GM19324 (cell line): ENCODE results near the gene MTHFSD.
"Not testable (repeated sequence)": the region's sequence is repeated elsewhere in the genome, so short reads cannot be mapped to it uniquely, and the experiment has no call there.

Source experiments
- ATAC-seq: cut with Tn5 transposase; IDR thresholded peaks from one replicate; pipeline ENCODE4 v1.9.1; 2021; ENCODE audit warnings: mild to moderate bottlenecking, moderate library complexity; ENCODE audit not compliant: unreplicated experiment, low FRiP score

Gene MTHFSD, protein sequence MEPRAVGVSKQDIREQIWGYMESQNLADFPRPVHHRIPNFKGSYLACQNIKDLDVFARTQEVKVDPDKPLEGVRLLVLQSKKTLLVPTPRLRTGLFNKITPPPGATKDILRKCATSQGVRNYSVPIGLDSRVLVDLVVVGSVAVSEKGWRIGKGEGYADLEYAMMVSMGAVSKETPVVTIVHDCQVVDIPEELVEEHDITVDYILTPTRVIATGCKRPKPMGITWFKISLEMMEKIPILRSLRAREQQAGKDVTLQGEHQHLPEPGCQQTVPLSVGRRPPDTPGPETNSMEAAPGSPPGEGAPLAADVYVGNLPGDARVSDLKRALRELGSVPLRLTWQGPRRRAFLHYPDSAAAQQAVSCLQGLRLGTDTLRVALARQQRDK

DNA sequence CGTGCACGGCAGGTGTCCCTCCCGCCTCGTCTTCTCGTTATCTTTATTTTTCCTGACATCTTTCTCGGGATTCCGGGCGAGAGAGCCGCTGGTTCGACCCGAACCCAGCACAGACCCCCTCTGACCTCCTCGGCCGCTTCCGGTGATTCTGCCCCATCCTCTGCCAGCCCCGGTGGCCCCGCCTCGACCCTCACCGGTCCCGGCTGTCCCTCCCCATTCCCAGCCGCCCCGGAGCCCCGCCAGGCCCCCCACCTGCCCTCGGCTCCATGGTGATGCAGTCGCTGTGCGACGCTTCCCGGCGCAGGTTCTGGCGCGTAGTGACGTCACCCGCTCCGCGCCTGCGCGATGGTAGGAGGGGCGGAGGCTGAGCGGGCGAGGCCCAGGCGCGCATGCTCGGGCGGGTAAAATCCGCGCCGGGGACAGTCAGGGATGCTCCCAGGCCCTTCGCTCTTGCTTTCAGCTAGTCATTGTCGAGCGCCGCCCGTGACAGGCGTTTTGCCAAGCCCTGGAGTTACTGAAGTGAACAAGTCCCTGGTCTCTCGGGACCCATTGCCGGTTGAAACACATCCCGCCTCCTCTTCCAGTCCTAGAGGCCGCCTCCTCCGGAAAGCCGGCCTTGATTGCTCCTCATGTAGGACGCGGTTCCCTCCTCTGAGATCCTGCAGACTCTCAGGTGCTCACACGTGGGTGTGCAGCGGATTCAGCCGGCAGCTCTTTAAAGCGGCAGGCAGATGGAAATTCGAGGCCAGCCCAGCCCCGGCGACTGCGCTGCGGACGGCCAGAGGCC lies at the start of gene MTHFSD:
TSS of gene MTHFSD (minus strand) at position 319 of the 787 bp plus-strand sequence. CDS start at position 268, 51 bp downstream.
- ATAC-seq, result peak; percentile 88

DNA sequence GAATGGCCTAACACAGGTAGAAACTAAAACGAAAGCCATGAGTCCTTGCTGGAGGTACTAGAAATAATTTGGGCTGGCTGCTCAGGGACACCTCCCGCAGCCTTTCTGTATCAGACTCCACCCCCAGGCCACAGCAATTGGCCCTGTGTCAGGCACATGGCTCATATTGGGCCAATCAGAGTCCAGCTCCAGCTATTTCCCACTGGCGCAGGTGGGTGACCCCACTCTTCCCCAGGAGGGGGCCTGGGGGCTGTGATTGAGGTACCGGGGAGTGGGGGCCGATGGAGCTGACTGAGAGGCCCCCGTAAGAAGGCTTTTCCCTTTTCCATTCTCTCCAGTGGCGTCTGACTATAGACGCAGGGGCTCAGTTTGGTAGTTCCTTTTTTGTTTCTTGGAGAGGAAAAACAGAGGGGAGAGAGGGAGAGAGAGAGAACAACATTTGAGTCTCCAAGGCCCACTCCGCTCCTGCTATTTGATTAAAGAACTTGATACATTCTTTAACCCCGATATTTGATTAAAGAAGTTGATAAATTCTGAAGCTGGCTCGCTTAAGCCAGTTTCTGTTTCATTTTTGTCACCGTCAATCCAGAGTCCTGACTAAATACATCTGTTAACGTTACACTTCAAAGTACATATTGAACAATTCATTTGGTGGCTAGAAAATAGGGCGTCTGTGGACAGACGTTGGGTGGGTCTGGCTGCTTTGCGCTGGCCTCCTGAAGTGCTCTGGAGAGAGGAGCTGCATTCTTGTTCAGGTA lies 49.6 kb upstream of the MTHFSD start:
- ATAC-seq, result no peak

DNA sequence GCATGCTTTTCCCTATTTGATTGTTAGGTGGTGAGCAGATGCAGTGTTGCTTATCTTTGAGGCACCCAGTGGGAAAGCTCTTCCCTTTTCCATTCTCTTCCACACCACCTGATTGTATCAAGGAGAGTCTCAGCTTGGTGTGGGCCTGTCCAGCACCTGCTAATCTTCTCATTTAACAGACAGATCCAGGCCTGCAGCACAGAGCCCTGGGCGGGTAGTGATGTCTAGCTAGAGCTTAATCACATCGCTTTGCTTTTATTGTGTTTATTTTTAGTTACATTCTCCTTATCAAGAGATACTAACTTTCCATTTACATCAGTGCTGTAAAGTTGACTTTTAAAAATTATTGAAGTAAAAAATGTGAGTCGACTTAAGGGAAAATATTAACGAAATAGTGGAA lies 47.5 kb upstream of the MTHFSD start:
- ATAC-seq, result no peak

DNA sequence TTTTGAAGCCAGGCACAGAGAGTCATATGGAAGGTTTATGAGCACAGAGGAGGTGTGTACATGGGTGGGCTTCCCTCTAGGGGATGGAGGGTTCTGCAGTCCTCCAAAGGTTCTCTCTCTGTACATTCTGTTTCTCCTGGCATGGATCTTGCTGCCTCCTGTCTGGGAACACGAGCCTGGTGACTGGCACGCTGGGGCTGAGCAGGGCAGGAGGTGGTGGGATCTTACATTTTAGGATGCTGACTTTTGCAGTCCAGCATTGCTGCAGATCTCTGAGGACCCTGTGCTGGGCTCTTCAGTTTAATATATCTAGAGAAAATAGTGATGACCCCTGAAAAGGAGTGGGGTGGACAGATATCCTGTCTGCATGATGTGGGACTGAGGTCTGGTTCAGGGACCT lies 46.3 kb upstream of the MTHFSD start:
- no peak for ATAC-seq

DNA sequence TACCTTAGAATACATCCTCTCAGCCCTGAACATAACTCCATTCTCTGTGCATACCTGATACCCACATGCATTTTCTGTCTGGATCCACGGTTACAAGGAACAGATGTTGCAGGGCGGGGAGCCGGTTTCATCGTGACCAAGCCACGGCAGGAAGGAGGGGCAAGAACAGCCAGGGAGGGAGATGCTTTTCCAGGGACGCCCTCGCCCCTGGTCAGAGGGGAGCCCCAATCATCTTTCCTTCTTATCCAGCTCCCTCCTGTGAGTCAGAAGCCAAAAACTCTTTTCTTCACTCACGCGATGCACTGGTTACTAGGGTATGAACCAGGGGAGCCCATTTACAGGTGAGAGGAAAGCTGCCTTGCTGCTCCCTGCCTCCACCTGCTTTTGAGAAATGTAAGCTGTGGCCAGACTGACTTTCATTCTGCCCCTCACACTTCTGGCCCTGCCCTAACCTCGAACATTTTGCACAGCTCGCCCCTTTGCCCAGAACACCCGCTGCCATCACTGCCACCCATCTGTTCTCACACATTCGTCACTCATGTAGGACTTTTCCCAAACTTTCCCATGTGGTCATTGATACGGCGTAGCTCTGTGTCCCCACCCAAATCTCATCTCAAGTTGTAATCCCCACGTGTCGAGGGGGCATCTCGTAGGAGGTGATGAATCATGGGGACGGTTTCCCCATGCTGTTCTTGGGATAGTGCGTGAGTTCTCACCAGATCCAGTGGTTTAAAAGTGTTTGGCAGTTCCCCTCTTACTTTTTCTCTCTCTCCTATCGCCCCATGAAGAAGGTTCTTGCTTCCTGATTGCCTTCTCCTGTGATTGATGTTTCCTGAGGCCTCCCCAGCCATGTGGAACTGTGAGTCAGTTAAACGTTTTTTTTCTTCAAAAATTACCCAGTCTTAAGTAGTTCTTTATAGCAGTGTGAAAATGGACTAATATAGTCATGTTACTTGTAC lies 43.9 kb upstream of the MTHFSD start:
- no peak for ATAC-seq

DNA sequence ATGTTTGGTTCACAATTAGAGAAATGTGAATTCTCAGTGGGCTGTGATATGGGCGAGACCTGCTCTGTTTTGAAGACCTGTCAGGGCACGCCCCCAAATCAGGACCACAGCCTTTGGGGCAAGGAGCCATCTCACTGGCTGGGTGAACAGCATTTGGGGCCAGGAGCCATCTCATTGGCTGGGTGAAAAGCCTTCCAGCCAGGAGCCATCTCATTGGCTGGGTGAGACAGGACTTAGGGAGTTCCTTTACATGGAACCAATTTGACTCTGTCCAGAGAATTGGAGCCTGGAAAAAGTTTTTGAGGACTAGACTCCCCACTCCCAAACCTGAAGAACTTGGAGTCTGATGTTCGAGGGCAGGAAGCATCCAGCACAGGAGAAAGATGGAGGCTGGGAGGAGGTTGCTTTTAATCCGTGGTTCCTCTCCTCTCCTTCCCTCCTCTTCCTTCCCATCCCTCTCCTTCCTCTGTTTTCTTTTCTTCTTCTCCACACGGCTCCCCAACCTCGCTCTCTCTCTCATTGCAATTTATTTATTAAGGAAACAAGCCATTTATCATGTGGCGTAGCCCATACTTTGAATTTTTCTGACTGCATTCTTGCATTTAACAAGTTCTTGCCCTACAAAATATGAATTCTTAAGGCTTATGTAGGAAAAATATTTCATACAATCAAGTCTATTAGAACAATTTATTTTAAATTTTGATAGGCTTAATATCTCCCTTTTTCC lies 43.0 kb upstream of the MTHFSD start:
- no peak for ATAC-seq

DNA sequence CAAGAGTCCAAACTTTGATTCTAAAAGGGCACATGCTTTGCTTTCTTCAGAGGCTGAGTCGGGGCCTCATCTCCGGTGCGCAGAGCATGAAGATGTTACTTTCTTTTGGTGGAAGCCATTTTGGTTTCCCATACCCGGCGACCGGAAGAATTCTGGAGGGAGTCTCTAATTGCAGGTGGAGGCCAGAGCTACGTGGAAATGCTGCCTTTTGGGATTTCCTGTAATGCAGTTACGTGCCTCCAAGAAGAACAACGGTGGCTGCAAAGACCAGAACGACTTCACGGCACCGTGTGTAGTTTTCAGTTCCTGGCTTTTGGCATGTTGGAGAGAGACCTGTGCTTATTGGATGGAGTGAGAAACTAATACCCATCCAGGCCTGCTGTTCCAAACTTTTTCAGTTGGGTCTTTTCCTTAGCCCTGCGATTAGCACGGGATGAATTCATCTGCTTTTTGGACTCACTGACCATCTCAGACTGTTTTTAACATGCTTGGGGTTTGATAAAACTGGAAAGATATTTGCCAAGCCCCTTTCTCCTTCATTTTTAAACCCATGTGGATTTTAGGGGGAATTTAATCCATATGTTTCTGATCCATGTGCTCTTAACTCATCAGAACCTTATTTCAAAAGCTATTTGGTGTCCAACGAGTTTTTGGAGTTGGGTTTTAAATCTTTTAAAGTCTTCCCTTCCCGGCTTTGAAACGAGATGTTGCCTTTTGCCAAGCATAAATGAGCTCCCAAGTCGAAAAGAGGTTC lies 42.3 kb upstream of the MTHFSD start:
- ATAC-seq, result no peak

DNA sequence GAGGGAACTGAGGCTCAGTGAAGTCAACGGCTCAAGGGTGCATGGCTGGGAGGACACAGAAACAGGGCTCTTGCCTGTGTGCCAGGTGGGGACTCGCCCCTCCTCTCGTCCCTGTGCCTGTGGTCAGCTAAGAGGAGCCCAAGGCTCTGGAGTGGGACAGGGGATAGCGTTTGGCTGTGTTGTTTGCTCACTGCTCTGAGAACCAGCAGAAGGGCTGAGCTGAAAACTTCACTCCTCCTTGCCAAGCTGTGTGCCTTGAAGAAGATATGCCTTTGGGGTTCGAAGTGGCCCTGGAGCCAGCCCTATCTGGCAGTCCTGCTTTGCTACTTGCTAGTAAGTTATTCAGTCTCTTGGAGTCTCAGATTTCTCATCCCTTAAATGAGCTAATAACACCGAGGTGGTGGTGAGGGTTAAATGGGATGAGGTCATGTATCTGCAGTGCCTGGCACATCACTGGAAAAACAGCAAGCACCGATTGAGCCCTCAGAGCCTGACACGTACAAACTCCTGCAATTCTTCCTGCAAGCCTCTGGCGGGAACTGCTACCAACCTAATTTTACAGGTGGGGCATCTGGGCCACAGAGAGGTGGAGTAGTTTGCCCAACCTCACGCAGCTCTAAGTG lies 41.1 kb upstream of the MTHFSD start:
- no peak for ATAC-seq

DNA sequence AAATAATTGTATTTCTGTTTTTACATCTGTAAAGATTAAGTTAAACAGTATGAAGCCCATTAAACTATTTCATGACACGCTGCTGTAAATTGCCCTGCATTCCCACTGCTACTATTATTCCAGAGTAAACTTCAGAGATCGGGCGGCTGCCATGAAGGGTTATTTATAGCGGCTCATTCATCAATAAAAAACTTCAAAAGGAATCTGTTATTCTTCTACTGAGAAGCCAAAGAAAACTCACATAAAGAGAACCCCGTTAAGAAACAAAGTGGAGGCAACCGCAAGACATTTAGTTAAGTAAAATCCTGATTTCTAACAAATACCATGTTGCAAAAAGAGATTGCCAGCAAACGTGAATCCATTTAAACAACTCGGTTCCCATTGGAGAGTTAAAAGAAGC lies 39.7 kb upstream of the MTHFSD start:
- no peak for ATAC-seq

DNA sequence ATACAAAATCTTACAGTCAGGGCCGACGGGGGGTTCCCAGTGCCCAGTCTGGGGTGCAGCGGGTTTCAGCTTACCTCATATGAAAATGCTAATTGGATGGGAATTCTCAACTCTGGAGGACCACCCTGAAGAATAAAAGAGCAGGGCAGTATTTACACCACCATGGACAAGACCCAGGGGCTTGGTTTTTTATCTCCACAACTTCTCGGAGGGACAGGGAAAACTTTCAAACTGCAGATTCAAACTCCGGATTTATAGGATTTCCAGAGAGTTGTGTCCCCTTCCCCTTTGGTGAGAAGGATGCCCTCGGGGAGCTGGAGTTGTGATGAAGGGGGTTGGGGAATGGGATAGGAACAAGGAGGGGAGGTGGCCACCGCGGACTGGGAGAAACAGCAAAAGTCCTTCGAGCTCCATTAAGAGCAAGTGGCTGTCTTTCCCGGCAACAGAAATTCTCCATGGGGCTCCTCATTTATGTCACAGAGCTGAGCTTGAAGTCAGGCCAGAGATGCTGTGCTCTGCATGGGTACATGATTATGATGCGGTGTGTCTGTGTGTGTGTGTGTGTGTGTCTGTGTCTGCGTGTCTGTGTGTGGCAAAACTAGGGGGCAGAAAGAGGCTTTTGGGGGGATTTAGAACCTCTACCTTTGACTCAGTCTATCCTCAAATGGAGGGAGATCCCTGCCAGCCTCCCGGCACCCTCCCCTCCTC lies 39.0 kb upstream of the MTHFSD start:
- no peak for ATAC-seq

DNA sequence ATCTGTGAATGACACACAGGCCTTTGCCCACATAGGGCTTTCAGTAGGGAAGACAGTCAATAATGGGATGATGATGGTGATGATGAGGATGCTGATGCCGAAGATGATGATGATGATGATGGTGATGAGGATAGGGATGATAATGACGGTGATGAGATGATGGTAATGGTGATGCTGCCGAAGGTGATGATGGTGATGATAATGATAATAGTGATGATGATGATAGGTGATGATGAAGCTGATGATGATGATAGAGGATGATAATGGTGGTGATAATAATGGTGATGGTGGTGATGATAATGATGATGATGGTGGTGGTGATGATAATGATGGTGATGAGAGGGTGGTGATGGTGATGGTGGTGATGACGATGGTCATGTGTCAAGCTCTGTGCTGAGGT lies 36.2 kb upstream of the MTHFSD start:
- no peak for ATAC-seq

DNA sequence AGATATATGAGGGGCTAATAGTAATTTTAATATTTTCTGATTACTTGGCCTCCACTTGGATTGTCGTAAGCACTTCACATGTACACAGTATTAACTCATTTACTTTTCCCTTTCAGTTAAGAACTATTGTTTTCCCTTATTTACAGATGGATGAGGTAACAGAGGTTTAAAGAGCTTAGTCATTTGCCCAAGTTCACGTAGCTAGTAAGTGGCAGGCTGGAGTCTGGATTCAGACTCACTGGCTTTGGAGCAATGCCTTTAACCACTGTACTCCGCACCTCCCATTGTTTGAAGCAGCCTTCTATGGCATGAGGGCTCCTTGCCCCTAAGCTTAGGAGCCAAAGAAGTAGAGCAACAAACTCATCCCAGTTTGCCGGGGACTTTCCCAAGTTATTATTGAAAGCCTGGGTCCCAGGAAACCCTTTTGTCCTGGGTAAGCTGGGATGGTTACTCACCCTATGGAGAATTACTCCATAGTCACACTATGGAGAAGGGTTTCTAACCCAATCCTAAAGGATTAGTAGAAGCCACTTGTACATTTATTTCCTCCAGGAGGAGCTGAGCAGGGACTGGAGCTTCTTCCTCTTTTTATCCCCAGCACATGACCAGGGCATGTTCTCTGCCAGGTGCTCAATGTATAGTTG lies 35.6 kb upstream of the MTHFSD start:
- ATAC-seq, result no peak

DNA sequence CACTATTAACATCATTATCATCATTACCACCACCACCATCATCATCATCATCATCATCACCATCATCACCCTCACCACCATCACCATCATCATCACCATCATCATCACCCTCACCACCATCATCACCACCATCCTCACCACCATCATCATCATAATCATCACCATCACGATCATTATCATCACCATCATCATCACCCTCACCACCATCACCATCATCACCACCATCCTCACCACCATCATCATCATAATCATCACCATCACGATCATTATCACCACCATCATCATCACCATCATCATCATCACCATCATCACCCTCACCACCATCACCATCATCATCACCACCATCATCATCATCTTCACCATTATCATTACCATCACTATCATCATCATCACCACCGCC lies 32.9 kb upstream of the MTHFSD start:
- ATAC-seq, result not testable (repeated sequence)

DNA sequence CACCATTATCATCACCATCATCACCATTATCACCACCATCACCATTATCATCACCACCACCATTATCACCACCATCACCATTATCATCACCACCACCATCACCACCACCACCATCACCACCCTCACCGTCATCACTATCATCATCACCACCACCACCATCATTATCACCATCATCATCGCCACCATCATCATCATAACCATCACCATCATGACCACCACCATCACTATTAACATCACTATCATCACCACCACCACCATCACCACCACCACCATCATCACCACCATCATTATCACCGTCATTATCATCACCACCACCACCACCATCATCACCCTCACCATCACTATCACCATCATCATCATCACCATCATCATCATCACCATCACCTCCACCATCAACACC lies 32.5 kb upstream of the MTHFSD start:
- no peak for ATAC-seq

DNA sequence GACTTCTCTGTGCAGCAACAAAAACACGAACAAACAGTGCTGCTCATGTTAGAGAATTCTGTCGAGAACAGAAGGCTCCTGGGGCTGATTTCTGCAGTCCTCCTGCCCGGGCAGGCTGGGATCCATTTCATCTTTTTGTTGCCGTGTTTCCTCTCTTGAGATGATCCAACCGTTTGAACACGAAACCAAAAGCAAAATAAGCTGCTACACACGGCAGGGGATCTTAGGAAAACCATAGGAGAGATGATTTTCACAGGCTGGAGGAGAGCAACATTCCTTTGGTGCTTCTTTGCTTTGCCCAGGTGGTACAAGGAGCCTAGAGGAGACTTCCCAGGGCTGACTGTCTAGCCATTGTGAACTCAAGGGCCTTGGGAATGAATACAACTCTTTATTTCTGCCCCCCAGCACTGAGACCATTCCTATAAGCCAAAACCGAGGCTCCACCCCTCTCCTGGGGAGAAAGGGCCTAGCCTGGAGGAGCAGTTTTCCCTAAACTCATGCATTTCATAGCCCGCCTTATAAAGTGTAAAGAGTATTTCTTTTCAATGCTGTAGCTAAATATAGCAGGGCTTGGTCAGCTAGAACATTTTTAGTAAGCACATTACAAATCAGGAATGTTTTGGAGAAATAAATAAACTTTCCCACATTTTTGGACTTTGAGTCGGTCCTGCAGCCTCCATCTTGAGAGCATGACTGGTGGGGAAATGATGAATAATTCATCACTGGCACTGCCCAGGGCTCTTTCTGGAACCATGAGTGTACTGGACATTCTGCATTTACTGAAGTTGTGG lies 31.0 kb upstream of the MTHFSD start:
- ATAC-seq, result no peak
